NT2/D1 (cell line): Measurements from ENCODE around the gene PLAC1.

ENCODE experiments used
- SUZ12 ChIP-seq: IDR thresholded peaks from 2 replicates; pipeline ENCODE4 v1.6.1; 2011; ENCODE audit not compliant: insufficient read length, insufficient read depth; ENCODE audit errors: extremely low read depth
- YY1 ChIP-seq: IDR thresholded peaks from 2 replicates; pipeline ENCODE4 v1.6.1; 2011; ENCODE audit not compliant: insufficient read length, insufficient read depth
- ZNF274 ChIP-seq: IDR thresholded peaks from 2 replicates; pipeline ENCODE4 v1.6.1; 2011; ENCODE audit warnings: mild to moderate bottlenecking, low read depth, low read length

GRCh38 chrX:134528960-134529359, 129.3 kb downstream of the PLAC1 start:
- TF ChIP-seq YY1 = no peak
- TF ChIP-seq ZNF274 = no peak
- TF ChIP-seq SUZ12 = no peak
